Measurements from ENCODE around the gene GNG7. TPM values are rescaled to one million over a fixed set of nuclear protein-coding genes. Genes with fewer than 3 reads are reported as not detected.

GNG7 gene
- total and polyA plus RNA-seq, 10 of the 15 experiments (the other 5 are each of a cell fraction or from before 2014, with no cell fraction given), result 1.9 to 13.6 (median 6.5) TPM

- Histone ChIP-seq H3K4me1 (ENCODE audit: control insufficient read depth, insufficient read depth, low read length) (no peaks in the 10 kb centered on the region), H3K27ac (ENCODE audit: control insufficient read depth, insufficient read depth) (no peak overlapping the region), H2AFZ (ENCODE audit: control insufficient read depth, low read depth, low read length) (no peak overlapping the region), H3K27me3 (replicated peaks in 1 of 2; ENCODE audit: control insufficient read depth in 2 of 2, insufficient read depth in 2 of 2, low read length in 1 of 2) (peaks cover 3 to 4% of the 10 kb centered on the region in 2 experiments; a peak in 1 of 4 replicates), H4K20me1 (ENCODE audit: control insufficient read depth, insufficient read depth) (no peaks in the 10 kb centered on the region), H3K36me3 (ENCODE audit: control insufficient read depth in 2 of 2, insufficient read depth in 2 of 2, low read length in 1 of 2) (no peaks in the 10 kb centered on the region), H3K9me3 (replicated peaks; ENCODE audit: control insufficient read depth, insufficient read depth, low read length) (peaks cover 7% of the 10 kb centered on the region; the same call in 1 of the 3 replicates), H3K4me2 (ENCODE audit: control insufficient read depth, insufficient read depth) (no peak overlapping the region), H3K4me3 (no peak overlapping the region), H3K79me2 (ENCODE audit: control insufficient read depth, insufficient read depth, low read length) (no peaks in the 10 kb centered on the region), H3K9ac (ENCODE audit: control insufficient read depth, insufficient read depth, low read length) (no peak overlapping the region)
- POLR2A ChIA-PET, result no interaction called here
- 11% methylated on average over 35 of the region's 37 CpGs for WGBS (ENCODE audit: insufficient coverage, insufficient replicate concordance, low lambda C conversion rate, missing lambda C conversion rate)
- RAD21 ChIA-PET (ENCODE audit: unreplicated experiment), result no interaction called here
- SMC1A ChIA-PET (ENCODE audit: uncharacterized antibody, unreplicated experiment), result no interaction called here
- ATAC-seq (no peak; the same call in 2 of the 3 replicates), FAIRE-seq (no peak), DNase-seq (ENCODE audit: low read depth, low spot score) (no peak)
- intact Hi-C loops (cut with micrococcal nuclease; ENCODE audit: unreplicated experiment), result no loop called here
- BruUV-seq (replicated peaks), result no TSS peak
- in situ Hi-C loops (cut with MboI), result no loop called here
- CTCF ChIA-PET, result no interaction called here
- TF ChIP-seq CTCF (IDR thresholded peaks at IDR 0.05 in 2 of 3, conservative IDR thresholded peaks at IDR 0.05 in 1 of 3; ENCODE audit: control insufficient read depth in 2 of 3, extremely low read depth in 1 of 3, insufficient read depth in 1 of 3, low read depth in 3 of 3, low read length in 3 of 3) (0 out of 6 replicates have a peak, but pooled peaks of 1 of the 3 experiments have one; percentile 19), MLLT1 (IDR thresholded peaks at IDR 0.05) (no peak), NRF1 (conservative IDR thresholded peaks at IDR 0.05; ENCODE audit: low read depth, low read length) (no peak), BCL11A (IDR thresholded peaks at IDR 0.05; ENCODE audit: low read depth, low read length) (no peak), ZBED1 (IDR thresholded peaks at IDR 0.05; ENCODE audit: borderline replicate concordance) (no peak), SUZ12 (IDR thresholded peaks at IDR 0.05; ENCODE audit: unreplicated experiment) (peak; percentile 91), USF1 (IDR thresholded peaks at IDR 0.05; ENCODE audit: borderline replicate concordance, extremely low read length, insufficient read depth, low read depth, low read length) (no peak)
- TF ChIP-seq, protein P1, sequence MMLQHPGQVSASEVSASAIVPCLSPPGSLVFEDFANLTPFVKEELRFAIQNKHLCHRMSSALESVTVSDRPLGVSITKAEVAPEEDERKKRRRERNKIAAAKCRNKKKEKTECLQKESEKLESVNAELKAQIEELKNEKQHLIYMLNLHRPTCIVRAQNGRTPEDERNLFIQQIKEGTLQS (IDR thresholded peaks at IDR 0.05; ENCODE audit: borderline replicate concordance, extremely low read depth, low read depth, low read length), result no peak
- TF ChIP-seq, protein P2, sequence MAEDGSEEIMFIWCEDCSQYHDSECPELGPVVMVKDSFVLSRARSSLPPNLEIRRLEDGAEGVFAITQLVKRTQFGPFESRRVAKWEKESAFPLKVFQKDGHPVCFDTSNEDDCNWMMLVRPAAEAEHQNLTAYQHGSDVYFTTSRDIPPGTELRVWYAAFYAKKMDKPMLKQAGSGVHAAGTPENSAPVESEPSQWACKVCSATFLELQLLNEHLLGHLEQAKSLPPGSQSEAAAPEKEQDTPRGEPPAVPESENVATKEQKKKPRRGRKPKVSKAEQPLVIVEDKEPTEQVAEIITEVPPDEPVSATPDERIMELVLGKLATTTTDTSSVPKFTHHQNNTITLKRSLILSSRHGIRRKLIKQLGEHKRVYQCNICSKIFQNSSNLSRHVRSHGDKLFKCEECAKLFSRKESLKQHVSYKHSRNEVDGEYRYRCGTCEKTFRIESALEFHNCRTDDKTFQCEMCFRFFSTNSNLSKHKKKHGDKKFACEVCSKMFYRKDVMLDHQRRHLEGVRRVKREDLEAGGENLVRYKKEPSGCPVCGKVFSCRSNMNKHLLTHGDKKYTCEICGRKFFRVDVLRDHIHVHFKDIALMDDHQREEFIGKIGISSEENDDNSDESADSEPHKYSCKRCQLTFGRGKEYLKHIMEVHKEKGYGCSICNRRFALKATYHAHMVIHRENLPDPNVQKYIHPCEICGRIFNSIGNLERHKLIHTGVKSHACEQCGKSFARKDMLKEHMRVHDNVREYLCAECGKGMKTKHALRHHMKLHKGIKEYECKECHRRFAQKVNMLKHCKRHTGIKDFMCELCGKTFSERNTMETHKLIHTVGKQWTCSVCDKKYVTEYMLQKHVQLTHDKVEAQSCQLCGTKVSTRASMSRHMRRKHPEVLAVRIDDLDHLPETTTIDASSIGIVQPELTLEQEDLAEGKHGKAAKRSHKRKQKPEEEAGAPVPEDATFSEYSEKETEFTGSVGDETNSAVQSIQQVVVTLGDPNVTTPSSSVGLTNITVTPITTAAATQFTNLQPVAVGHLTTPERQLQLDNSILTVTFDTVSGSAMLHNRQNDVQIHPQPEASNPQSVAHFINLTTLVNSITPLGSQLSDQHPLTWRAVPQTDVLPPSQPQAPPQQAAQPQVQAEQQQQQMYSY (CRISPR knock-in tag; IDR thresholded peaks at IDR 0.05), result no peak
Observed at GRCh38 chr19:2719920-2720776, 17.7 kb upstream of the GNG7 start.

Measured in GM12878 (cell line).